IMR-90 (cell line): ENCODE results near the gene MYO9A. TPM values are rescaled to one million over a fixed set of nuclear protein-coding genes. Genes with fewer than 3 reads are reported as not detected.

Experiments
- ATAC-seq: fragments of 200-7000 bp; cut with Tn5 transposase; 2 replicates; pipeline ENCODE4 v1.9.1; 2020; ENCODE audit warnings: low read depth, mild to moderate bottlenecking, moderate library complexity
- BruUV-seq: library from RNA; stranded (reverse); fragments of 400-500 nt; replicated peaks from 2 replicates; lab custom pipeline; 2021; lab: Mats Ljungman, UMichigan
- CTCF ChIA-PET: fragments of 300-600 bp; formaldehyde crosslinking; extraction: SDS; loops from one replicate; lab custom pipeline; 2021; ENCODE audit warnings: antibody characterized with exemption; lab: Yijun Ruan, JAX
- POLR2A ChIA-PET: fragments of 300-600 bp; sonication (Branson Sonifier 250); formaldehyde crosslinking; loops from one replicate; lab custom pipeline; 2022; ENCODE audit warnings: antibody characterized with exemption; ENCODE audit not compliant: unreplicated experiment; lab: Charles Lee
- DNase-seq: peaks from one replicate; pipeline ENCODE4 v3.0.0; 2013
- H2AFZ ChIP-seq: replicated peaks from 2 replicates; pipeline ENCODE3; 2013; ENCODE audit warnings: low read length, mild to moderate bottlenecking; ENCODE audit not compliant: poor library complexity
- H2AK5ac ChIP-seq: 2 replicates; pipeline ENCODE4 v1.6.1; 2013; ENCODE audit warnings: low read depth, low read length, inconsistent platforms
- H2AK9ac ChIP-seq: replicated peaks from 2 replicates; pipeline ENCODE3; 2013; ENCODE audit warnings: mild to moderate bottlenecking, low read depth, low read length, moderate library complexity; ENCODE audit not compliant: poor library complexity
- H2BK120ac ChIP-seq: 2 replicates; pipeline ENCODE4 v1.6.1; 2013; ENCODE audit warnings: low read depth, low read length, inconsistent platforms
- H2BK15ac ChIP-seq: 3 replicates; pipeline ENCODE4 v1.6.1; 2013; ENCODE audit warnings: low read depth, low read length, inconsistent platforms
- H2BK20ac ChIP-seq: 2 replicates; pipeline ENCODE4 v1.6.1; 2013; ENCODE audit warnings: low read depth, mild to moderate bottlenecking, inconsistent platforms, low read length, moderate library complexity
- H2BK5ac ChIP-seq: 2 replicates; pipeline ENCODE4 v1.6.1; 2013; ENCODE audit warnings: mild to moderate bottlenecking, low read depth, low read length, inconsistent platforms; ENCODE audit not compliant: poor library complexity, severe bottlenecking
- H3K14ac ChIP-seq: replicated peaks from 2 replicates; pipeline ENCODE4 v1.6.1; 2013; ENCODE audit warnings: low read depth, low read length, inconsistent platforms
- H3K18ac ChIP-seq: 2 replicates; pipeline ENCODE4 v1.6.1; 2013; ENCODE audit warnings: low read depth, low read length, control low read depth
- H3K23ac ChIP-seq: 2 replicates; pipeline ENCODE4 v1.6.1; 2013; ENCODE audit warnings: low read depth, low read length, inconsistent platforms
- H3K27ac ChIP-seq: 2 replicates; pipeline ENCODE4 v1.5.1; 2013; ENCODE audit warnings: mild to moderate bottlenecking, control low read depth, low read length; ENCODE audit not compliant: insufficient read depth
- H3K27me3 ChIP-seq: 2 replicates; pipeline ENCODE4 v1.6.1; 2013; ENCODE audit warnings: low read length; ENCODE audit not compliant: control insufficient read depth, insufficient read depth
- H3K36me3 ChIP-seq: 2 replicates; pipeline ENCODE4 v1.6.1; 2013; ENCODE audit warnings: low read length, mixed read lengths; ENCODE audit not compliant: control insufficient read depth, insufficient read depth
- H3K4ac ChIP-seq: 2 replicates; pipeline ENCODE4 v1.6.1; 2013; ENCODE audit warnings: low read depth, low read length, inconsistent platforms
- H3K4me1 ChIP-seq: 2 replicates; pipeline ENCODE4 v1.6.1; 2013; ENCODE audit warnings: low read length, mixed read lengths; ENCODE audit not compliant: control insufficient read depth, insufficient read depth
- H3K4me2 ChIP-seq: 2 replicates; pipeline ENCODE4 v1.6.1; 2013; ENCODE audit warnings: low read depth, mild to moderate bottlenecking, control low read depth, low read length, moderate library complexity
- H3K4me3 ChIP-seq: 2 replicates; pipeline ENCODE4 v1.5.1; 2013; ENCODE audit warnings: low read depth, mild to moderate bottlenecking, control low read depth, low read length, moderate library complexity; ENCODE audit not compliant: insufficient read depth
- H3K56ac ChIP-seq: 2 replicates; pipeline ENCODE4 v1.6.1; 2013; ENCODE audit warnings: low read length, inconsistent platforms; ENCODE audit not compliant: insufficient read depth; ENCODE audit errors: extremely low read depth
- H3K79me1 ChIP-seq, 2 experiments: 2 replicates each; pipeline ENCODE4 v1.6.1; 2013; ENCODE audit warnings: low read length in 2 of 2, inconsistent platforms in 1 of 2, low read depth in 1 of 2
- H3K9ac ChIP-seq: 2 replicates; pipeline ENCODE4 v1.6.1; 2013; ENCODE audit warnings: low read depth, low read length, control low read depth
- H3K9me1 ChIP-seq: 2 replicates; pipeline ENCODE4 v1.6.1; 2013; ENCODE audit warnings: low read length, inconsistent platforms; ENCODE audit not compliant: insufficient read depth
- H3K9me3 ChIP-seq: 2 replicates; pipeline ENCODE4 v1.6.1; 2013; ENCODE audit warnings: low read length; ENCODE audit not compliant: control insufficient read depth, insufficient read depth
- H4K20me1 ChIP-seq: 2 replicates; pipeline ENCODE4 v1.6.1; 2013; ENCODE audit warnings: low read length, inconsistent platforms; ENCODE audit not compliant: insufficient read depth
- H4K5ac ChIP-seq: 2 replicates; pipeline ENCODE4 v1.6.1; 2013; ENCODE audit warnings: mild to moderate bottlenecking, low read depth, low read length, control low read depth
- H4K8ac ChIP-seq, 2 experiments: 2 replicates each; pipeline ENCODE4 v1.6.1; 2013; ENCODE audit warnings: low read depth in 2 of 2, low read length in 2 of 2, control low read depth in 1 of 2, inconsistent platforms in 1 of 2
- H4K91ac ChIP-seq: 2 replicates; pipeline ENCODE4 v1.6.1; 2013; ENCODE audit warnings: low read depth, low read length, inconsistent platforms; ENCODE audit not compliant: insufficient read depth
- BHLHE40 ChIP-seq: fragments of 150-350 bp; IDR thresholded peaks from 2 replicates; pipeline ENCODE4 v1.6.1; 2016; ENCODE audit warnings: mild to moderate bottlenecking, low read depth, low read length
- CEBPB ChIP-seq: IDR thresholded peaks from 2 replicates; pipeline ENCODE4 v1.6.1; 2012; ENCODE audit warnings: low read depth, low read length, improper control_type of control experiment
- CHD1 ChIP-seq: IDR thresholded peaks from 2 replicates; pipeline ENCODE4 v1.6.1; 2012; ENCODE audit warnings: low read depth, low read length, improper control_type of control experiment
- CTCF ChIP-seq: conservative IDR thresholded peaks from 2 replicates; pipeline ENCODE4 v1.5.1; 2012; ENCODE audit warnings: mild to moderate bottlenecking, low read depth, low read length, improper control_type of control experiment
- ELK1 ChIP-seq: fragments of 150-350 bp; IDR thresholded peaks from 2 replicates; pipeline ENCODE4 v1.6.1; 2016; ENCODE audit warnings: low read depth, mild to moderate bottlenecking, low read length, moderate library complexity, borderline replicate concordance
- FOS ChIP-seq: fragments of 150-350 bp; IDR thresholded peaks from 2 replicates; pipeline ENCODE4 v1.6.1; 2016; ENCODE audit warnings: low read depth, low read length
- MAFK ChIP-seq: IDR thresholded peaks from 2 replicates; pipeline ENCODE4 v1.6.1; 2012; ENCODE audit warnings: low read depth, low read length, improper control_type of control experiment
- MAZ ChIP-seq: IDR thresholded peaks from 2 replicates; pipeline ENCODE4 v1.6.1; 2012; ENCODE audit warnings: low read depth, mild to moderate bottlenecking, low read length, improper control_type of control experiment, moderate library complexity, borderline replicate concordance
- MXI1 ChIP-seq: IDR thresholded peaks from 2 replicates; pipeline ENCODE4 v1.6.1; 2012; ENCODE audit warnings: low read depth, mild to moderate bottlenecking, low read length, moderate library complexity, borderline replicate concordance
- NFE2L2 ChIP-seq: fragments of 150-350 bp; IDR thresholded peaks from 2 replicates; pipeline ENCODE4 v1.6.1; 2016; ENCODE audit warnings: low read depth, mild to moderate bottlenecking, low read length
- POLR2A ChIP-seq: IDR thresholded peaks from 2 replicates; pipeline ENCODE4 v1.6.1; 2012; ENCODE audit warnings: mild to moderate bottlenecking, low read depth, low read length
- RAD21 ChIP-seq: IDR thresholded peaks from 2 replicates; pipeline ENCODE4 v1.6.1; 2012; ENCODE audit warnings: low read length, improper control_type of control experiment
- RCOR1 ChIP-seq: IDR thresholded peaks from 2 replicates; pipeline ENCODE4 v1.6.1; 2012; ENCODE audit warnings: mild to moderate bottlenecking, low read length, improper control_type of control experiment; ENCODE audit not compliant: insufficient replicate concordance
- RFX5 ChIP-seq: IDR thresholded peaks from 2 replicates; pipeline ENCODE4 v1.8.0; 2012; ENCODE audit warnings: low read depth, mild to moderate bottlenecking, low read length, moderate library complexity
- SMC3 ChIP-seq: fragments of 150-350 bp; IDR thresholded peaks from 2 replicates; pipeline ENCODE4 v1.6.1; 2016; ENCODE audit warnings: low read depth, mild to moderate bottlenecking, antibody characterized with exemption, low read length, moderate library complexity
- USF2 ChIP-seq: fragments of 150-350 bp; IDR thresholded peaks from 2 replicates; pipeline ENCODE4 v1.6.1; 2017; ENCODE audit warnings: mild to moderate bottlenecking, antibody characterized with exemption, low read length, low read depth
- WGBS, 2 experiments: methylation state at CpG; one replicate each; pipeline versions ENCODE4 v1.1.5 to v1.1.7; 2013; ENCODE audit warnings: missing lambda C conversion rate in 2 of 2; ENCODE audit not compliant: insufficient read length in 1 of 2; ENCODE audit errors: extremely low coverage in 2 of 2; 5-methylcytosine and 5-hydroxymethylcytosine counted together
- dilution Hi-C: fragments of 300-500 bp; cut with HindIII; formaldehyde crosslinking; loops from one replicate; pipeline ENCODE4 v1.14.3; 2018; ENCODE audit warnings: low sequenced_read_pairs; ENCODE audit not compliant: unreplicated experiment
- in situ Hi-C: fragments of 300-500 bp; cut with MboI; formaldehyde crosslinking; loops from 3 replicates; pipeline ENCODE4 v1.14.3; 2019; ENCODE audit warnings: low sequenced_read_pairs, inconsistent platforms, mixed read lengths
- intact Hi-C: fragments of 100-400 bp; cut with micrococcal nuclease; formaldehyde crosslinking; loops from 2 replicates; pipeline ENCODE4 v1.10.0; 2022
- polyA plus RNA-seq, 3 experiments: library from polyadenylated mRNA; depleted of rRNA; stranded (reverse); fragments of >200 nt; gene quantifications; 2 replicates each; pipeline ENCODE4 v1.2.3, GENCODE V29; 2012; ENCODE audit warnings: low replicate concordance in 1 of 3
- total RNA-seq: library from RNA; depleted of rRNA; stranded (reverse); fragments of >200 nt; gene quantifications from 2 replicates; pipeline ENCODE4 v1.2.3, GENCODE V29; 2012

The MYO9A gene
- total and polyA plus RNA-seq, 2 of the 4 experiments (the other 2 are of a cell fraction): 6.0 to 49.5 TPM

- H3K9me3 ChIP-seq: peaks cover 13% of the 10 kb centered on the region
- no peak overlapping the region for H3K14ac ChIP-seq
- H3K27me3 ChIP-seq: no peaks in the 10 kb centered on the region
- no peak overlapping the region for H2BK20ac ChIP-seq
- ChIA-PET CTCF (no interaction called here), POLR2A (no interaction called here)
- no peaks in the 10 kb centered on the region for H3K4me1 ChIP-seq
- H3K27ac ChIP-seq: no peak overlapping the region
- H3K4me2 ChIP-seq: no peak overlapping the region
- H4K20me1 ChIP-seq: no peaks in the 10 kb centered on the region
- H3K23ac ChIP-seq: no peak overlapping the region
- no peak overlapping the region for H4K5ac ChIP-seq
- WGBS, 2 experiments: no CpG with 5 or more reads among the region's 1 CpG
- TF ChIP-seq RFX5 (no peak), NFE2L2 (no peak), FOS (no peak), MXI1 (no peak), ELK1 (no peak), POLR2A (no peak), CEBPB (no peak), SMC3 (no peak), CTCF (no peak), BHLHE40 (no peak), RAD21 (no peak), MAFK (no peak), MAZ (no peak), CHD1 (no peak), USF2 (no peak), RCOR1 (no peak)
- dilution Hi-C loops: no loop called here
- no peak overlapping the region for H2AK5ac ChIP-seq
- H3K18ac ChIP-seq: no peak overlapping the region
- ATAC-seq: no peak
- peaks cover 6% of the 10 kb centered on the region; the same call in 1 of the 2 replicates for H3K36me3 ChIP-seq
- in situ Hi-C loops: no loop called here
- H3K9ac ChIP-seq: no peak overlapping the region
- H3K56ac ChIP-seq: no peak overlapping the region
- no peak overlapping the region for H2AK9ac ChIP-seq
- H2BK15ac ChIP-seq: no peak overlapping the region
- H3K4ac ChIP-seq: no peak overlapping the region
- no peaks in the 10 kb centered on the region for H3K79me1 ChIP-seq
- no peak for DNase-seq
- intact Hi-C loops: no loop called here
- H2AFZ ChIP-seq: no peak overlapping the region
- H4K91ac ChIP-seq: no peak overlapping the region
- no peak overlapping the region for H4K8ac ChIP-seq
- H2BK120ac ChIP-seq: no peak overlapping the region
- no peak overlapping the region for H2BK5ac ChIP-seq
- no peak overlapping the region for H3K4me3 ChIP-seq
- peaks cover 3% of the 10 kb centered on the region for H3K9me1 ChIP-seq
- BruUV-seq: no TSS peak
These were observed 186.7 kb downstream of the MYO9A start for GRCh38 chr15:71931261-71931660.
